ENCODE results near the gene SCUBE1. TPM values are rescaled to one million over a fixed set of nuclear protein-coding genes. Genes with fewer than 3 reads are reported as not detected.

The SCUBE1 gene
- total RNA-seq, 2 experiments from 2014 or later = not detected

- Histone ChIP-seq H4K20me1 (ENCODE audit: insufficient read depth, low read length) (no peaks in the 10 kb centered on the region), H3K4me3 (ENCODE audit: low read depth, low read length, poor library complexity, severe bottlenecking) (no peak overlapping the region), H3K4me1 (ENCODE audit: insufficient read depth, low read length, poor library complexity, severe bottlenecking) (no peaks in the 10 kb centered on the region), H3K27ac (ENCODE audit: low read depth, low read length, poor library complexity, severe bottlenecking) (no peak overlapping the region), H3K4me2 (ENCODE audit: low read length) (no peak overlapping the region), H2AFZ (ENCODE audit: low read length) (no peak overlapping the region), H3K79me2 (ENCODE audit: insufficient read depth, low read depth, low read length) (no peaks in the 10 kb centered on the region), H3K36me3 (ENCODE audit: insufficient read depth, low read length) (no peaks in the 10 kb centered on the region), H3K9me2 (ENCODE audit: insufficient read depth, low read length) (no peaks in the 10 kb centered on the region), H3K9me3 (ENCODE audit: low read length) (no peaks in the 10 kb centered on the region)
- TF ChIP-seq CTCF (conservative IDR thresholded peaks at IDR 0.05; ENCODE audit: low read length) (no peak), EZH2phosphoT487 (IDR thresholded peaks at IDR 0.05; ENCODE audit: borderline replicate concordance, low read depth, low read length) (no peak)
- intact Hi-C loops (cut with micrococcal nuclease; ENCODE audit: unreplicated experiment) = no loop called here
- DNase-seq (ENCODE audit: low spot score) = no peak
- BruUV-seq (replicated peaks) = no TSS peak
- ChIA-PET CTCF (ENCODE audit: unreplicated experiment) (no interaction called here), POLR2A (no interaction called here)
These were observed 100.5 kb downstream of the SCUBE1 start for GRCh38 chr22:43242627-43243026.

DNA sequence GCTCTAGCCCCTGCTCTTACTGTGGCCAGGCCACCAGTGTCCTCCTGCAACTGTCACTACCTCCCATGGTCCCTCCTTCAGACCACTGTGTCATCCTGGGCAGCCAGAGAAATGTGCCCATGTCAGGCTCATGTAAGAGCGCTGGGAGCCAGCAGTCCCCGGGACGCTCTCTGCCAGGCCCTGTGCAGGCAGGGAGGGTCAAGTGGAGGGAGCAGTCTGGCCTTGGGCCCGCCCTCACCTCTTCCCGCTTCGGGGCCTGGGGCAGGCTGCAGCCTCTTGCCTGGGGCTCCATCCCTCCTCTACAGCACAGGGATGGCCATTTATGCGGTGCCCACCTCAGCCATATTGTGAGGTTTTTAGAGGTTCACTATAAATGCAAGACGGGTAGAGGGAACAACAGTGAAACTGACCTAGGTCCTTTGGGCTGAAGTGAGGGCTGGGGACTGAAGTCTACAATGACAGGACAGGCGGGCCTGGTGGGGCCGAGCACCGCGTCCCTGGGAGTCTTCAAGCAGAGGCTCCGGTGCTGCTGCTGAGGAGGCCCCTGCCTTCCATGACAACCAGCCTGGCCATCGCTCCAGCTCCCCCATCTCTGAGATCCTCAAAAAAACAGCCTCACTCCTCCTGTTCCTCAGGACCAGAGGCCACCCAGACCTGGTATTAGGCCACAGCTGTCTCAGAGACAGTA lies 101.3 kb downstream of the SCUBE1 start:
- no peak for TF ChIP-seq EZH2phosphoT487 (IDR thresholded peaks at IDR 0.05; ENCODE audit: borderline replicate concordance, low read depth, low read length)
- TF ChIP-seq CTCF (conservative IDR thresholded peaks at IDR 0.05; ENCODE audit: low read length) = no peak
- DNase-seq (ENCODE audit: low spot score) = no peak
- ChIA-PET CTCF (ENCODE audit: unreplicated experiment) (no interaction called here), POLR2A (no interaction called here)
- H3K36me3 ChIP-seq (ENCODE audit: insufficient read depth, low read length) = no peaks in the 10 kb centered on the region
- H3K4me3 ChIP-seq (ENCODE audit: low read depth, low read length, poor library complexity, severe bottlenecking) = no peak overlapping the region
- H2AFZ ChIP-seq (ENCODE audit: low read length) = no peak overlapping the region
- no peaks in the 10 kb centered on the region for H3K79me2 ChIP-seq (ENCODE audit: insufficient read depth, low read depth, low read length)
- H3K4me2 ChIP-seq (ENCODE audit: low read length) = no peak overlapping the region
- H4K20me1 ChIP-seq (ENCODE audit: insufficient read depth, low read length) = no peaks in the 10 kb centered on the region
- no peaks in the 10 kb centered on the region for H3K4me1 ChIP-seq (ENCODE audit: insufficient read depth, low read length, poor library complexity, severe bottlenecking)
- BruUV-seq (replicated peaks) = no TSS peak
- H3K27ac ChIP-seq (ENCODE audit: low read depth, low read length, poor library complexity, severe bottlenecking) = no peak overlapping the region
- intact Hi-C loops (cut with micrococcal nuclease; ENCODE audit: unreplicated experiment) = no loop called here
- no peaks in the 10 kb centered on the region for H3K9me2 ChIP-seq (ENCODE audit: insufficient read depth, low read length)
- no peaks in the 10 kb centered on the region for H3K9me3 ChIP-seq (ENCODE audit: low read length)

DNA sequence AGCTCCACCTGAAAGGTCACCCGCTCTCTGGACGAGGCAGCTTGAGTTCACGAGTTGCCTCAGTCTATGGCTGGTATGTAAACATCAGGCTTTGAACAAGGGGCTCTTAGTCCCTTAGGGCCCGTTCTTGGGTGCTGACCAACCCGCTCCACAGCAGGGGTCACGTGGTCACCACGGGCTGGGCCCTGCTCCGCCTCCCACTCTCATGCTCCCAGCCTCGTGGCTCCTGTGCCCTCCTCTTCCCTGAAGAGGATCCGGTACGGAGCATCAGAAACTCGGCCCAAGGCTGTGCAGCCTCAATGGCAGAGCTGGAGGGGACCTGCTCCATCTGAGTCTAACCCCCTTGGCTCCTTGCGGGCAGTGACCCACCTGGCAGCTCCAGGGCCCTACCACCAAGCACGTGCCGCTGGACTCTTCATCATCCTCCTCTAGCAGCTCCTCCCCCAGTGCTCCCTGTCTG lies 102.0 kb downstream of the SCUBE1 start:
- Histone ChIP-seq H3K36me3 (ENCODE audit: insufficient read depth, low read length) (no peaks in the 10 kb centered on the region), H3K4me2 (ENCODE audit: low read length) (no peak overlapping the region), H3K79me2 (ENCODE audit: insufficient read depth, low read depth, low read length) (no peaks in the 10 kb centered on the region), H2AFZ (ENCODE audit: low read length) (no peak overlapping the region), H3K4me1 (ENCODE audit: insufficient read depth, low read length, poor library complexity, severe bottlenecking) (no peaks in the 10 kb centered on the region), H3K9me3 (ENCODE audit: low read length) (no peaks in the 10 kb centered on the region), H4K20me1 (ENCODE audit: insufficient read depth, low read length) (no peaks in the 10 kb centered on the region), H3K4me3 (ENCODE audit: low read depth, low read length, poor library complexity, severe bottlenecking) (no peak overlapping the region), H3K9me2 (ENCODE audit: insufficient read depth, low read length) (no peaks in the 10 kb centered on the region), H3K27ac (ENCODE audit: low read depth, low read length, poor library complexity, severe bottlenecking) (no peak overlapping the region)
- CTCF ChIA-PET (ENCODE audit: unreplicated experiment) = no interaction called here
- no peak for DNase-seq (ENCODE audit: low spot score)
- POLR2A ChIA-PET = no interaction called here
- no TSS peak for BruUV-seq (replicated peaks)
- intact Hi-C loops (cut with micrococcal nuclease; ENCODE audit: unreplicated experiment) = no loop called here
- TF ChIP-seq CTCF (conservative IDR thresholded peaks at IDR 0.05; ENCODE audit: low read length) = no peak
- no peak for TF ChIP-seq EZH2phosphoT487 (IDR thresholded peaks at IDR 0.05; ENCODE audit: borderline replicate concordance, low read depth, low read length)
